T1000 (cell line): ENCODE results near the gene LRRC10B.

Experiments used
- DNase-seq: peaks from one replicate; lab custom pipeline; 2025; ENCODE audit warnings: mixed read lengths; lab: John Stamatoyannopoulos, UW

LRRC10B gene

GRCh38 chr11:61531044-61531443, 22.5 kb downstream of the LRRC10B start:
- DNase-seq, result no peak

GRCh38 chr11:61532134-61533038, 23.8 kb downstream of the LRRC10B start:
- DNase-seq, result no peak

GRCh38 chr11:61533039-61533375, 24.5 kb downstream of the LRRC10B start:
- DNase-seq, result no peak

- no peak for DNase-seq
Observed at GRCh38 chr11:61533401-61533800, 24.9 kb downstream of the LRRC10B start.

GRCh38 chr11:61534025-61534932, 25.7 kb downstream of the LRRC10B start:
- DNase-seq, result no peak

GRCh38 chr11:61534933-61535839, 26.6 kb downstream of the LRRC10B start:
- DNase-seq, result no peak

- DNase-seq, result no peak
Observed at GRCh38 chr11:61535998-61536675, 27.6 kb downstream of the LRRC10B start.

- DNase-seq, result no peak
Observed at GRCh38 chr11:61536676-61537270, 28.2 kb downstream of the LRRC10B start.

GRCh38 chr11:61537326-61537725, 28.8 kb downstream of the LRRC10B start:
- no peak for DNase-seq

- DNase-seq, result no peak
Observed at GRCh38 chr11:61538636-61538961, 30.1 kb downstream of the LRRC10B start.

GRCh38 chr11:61539006-61539405, 30.5 kb downstream of the LRRC10B start:
- DNase-seq, result no peak

GRCh38 chr11:61539831-61540357, 31.3 kb downstream of the LRRC10B start:
- no peak for DNase-seq

GRCh38 chr11:61540528-61540927, 32.0 kb downstream of the LRRC10B start:
- DNase-seq, result no peak

GRCh38 chr11:61541598-61541997, 33.0 kb downstream of the LRRC10B start:
- no peak for DNase-seq

- DNase-seq, result no peak
Observed at GRCh38 chr11:61542024-61542461, 33.5 kb downstream of the LRRC10B start.

- DNase-seq, result no peak
Observed at GRCh38 chr11:61542705-61543104, 34.2 kb downstream of the LRRC10B start.

GRCh38 chr11:61543606-61544306, 35.2 kb downstream of the LRRC10B start:
- DNase-seq, result peak; percentile 9

- DNase-seq, result no peak
Observed at GRCh38 chr11:61544466-61544865, 35.9 kb downstream of the LRRC10B start.

GRCh38 chr11:61545341-61545740, 36.8 kb downstream of the LRRC10B start:
- DNase-seq, result no peak

GRCh38 chr11:61545921-61546320, 37.4 kb downstream of the LRRC10B start:
- no peak for DNase-seq
